PFSK-1 (cell line): ENCODE data around the gene MBD4.

Source experiments
- FOXP2 ChIP-seq: optimal IDR thresholded peaks from 2 replicates; pipeline ENCODE3; 2011; ENCODE audit warnings: borderline replicate concordance, control low read depth, inconsistent platforms; ENCODE audit not compliant: insufficient read depth; ENCODE audit errors: extremely low read length, extremely low read depth
- POLR2AphosphoS5 ChIP-seq: IDR thresholded peaks from 2 replicates; pipeline ENCODE4 v1.6.1; 2012; ENCODE audit warnings: low read depth, mild to moderate bottlenecking, control low read depth, low read length, moderate library complexity
- TAF1 ChIP-seq: IDR thresholded peaks from 2 replicates; pipeline ENCODE4 v1.6.1; 2012; ENCODE audit warnings: low read length, control low read depth, borderline replicate concordance; ENCODE audit not compliant: insufficient read depth
- TF ChIP-seq, protein P1 (sequence below), 2 experiments: IDR thresholded peaks; 2 replicates each; pipeline versions ENCODE4 v1.6.1 to v1.8.0; 2011 to 2012; ENCODE audit warnings: low read depth in 2 of 2, low read length in 2 of 2, control low read depth in 1 of 2, inconsistent platforms in 1 of 2, mild to moderate bottlenecking in 1 of 2, moderate library complexity in 1 of 2; ENCODE audit not compliant: insufficient read depth in 1 of 2

DNA sequence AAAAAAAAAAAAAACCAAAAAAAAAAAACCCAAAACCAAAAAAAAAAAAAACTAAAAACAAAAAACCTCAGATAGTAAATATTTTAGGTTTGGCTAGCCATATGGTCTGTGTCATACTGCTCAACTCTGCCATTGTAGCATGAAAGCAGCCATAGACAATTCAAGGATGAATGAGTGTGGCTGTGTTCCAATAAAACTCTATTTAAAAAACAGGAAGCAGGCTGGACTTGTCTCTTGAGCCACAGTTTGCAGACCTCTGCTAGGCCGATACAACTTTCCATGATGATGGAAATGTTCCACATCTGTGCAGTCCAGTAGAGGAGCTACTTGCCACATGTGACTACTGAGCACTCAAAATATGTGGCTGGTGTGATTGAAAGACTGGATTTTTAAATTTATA, 22.4 kb downstream of the MBD4 start:
- TF ChIP-seq, protein P1, sequence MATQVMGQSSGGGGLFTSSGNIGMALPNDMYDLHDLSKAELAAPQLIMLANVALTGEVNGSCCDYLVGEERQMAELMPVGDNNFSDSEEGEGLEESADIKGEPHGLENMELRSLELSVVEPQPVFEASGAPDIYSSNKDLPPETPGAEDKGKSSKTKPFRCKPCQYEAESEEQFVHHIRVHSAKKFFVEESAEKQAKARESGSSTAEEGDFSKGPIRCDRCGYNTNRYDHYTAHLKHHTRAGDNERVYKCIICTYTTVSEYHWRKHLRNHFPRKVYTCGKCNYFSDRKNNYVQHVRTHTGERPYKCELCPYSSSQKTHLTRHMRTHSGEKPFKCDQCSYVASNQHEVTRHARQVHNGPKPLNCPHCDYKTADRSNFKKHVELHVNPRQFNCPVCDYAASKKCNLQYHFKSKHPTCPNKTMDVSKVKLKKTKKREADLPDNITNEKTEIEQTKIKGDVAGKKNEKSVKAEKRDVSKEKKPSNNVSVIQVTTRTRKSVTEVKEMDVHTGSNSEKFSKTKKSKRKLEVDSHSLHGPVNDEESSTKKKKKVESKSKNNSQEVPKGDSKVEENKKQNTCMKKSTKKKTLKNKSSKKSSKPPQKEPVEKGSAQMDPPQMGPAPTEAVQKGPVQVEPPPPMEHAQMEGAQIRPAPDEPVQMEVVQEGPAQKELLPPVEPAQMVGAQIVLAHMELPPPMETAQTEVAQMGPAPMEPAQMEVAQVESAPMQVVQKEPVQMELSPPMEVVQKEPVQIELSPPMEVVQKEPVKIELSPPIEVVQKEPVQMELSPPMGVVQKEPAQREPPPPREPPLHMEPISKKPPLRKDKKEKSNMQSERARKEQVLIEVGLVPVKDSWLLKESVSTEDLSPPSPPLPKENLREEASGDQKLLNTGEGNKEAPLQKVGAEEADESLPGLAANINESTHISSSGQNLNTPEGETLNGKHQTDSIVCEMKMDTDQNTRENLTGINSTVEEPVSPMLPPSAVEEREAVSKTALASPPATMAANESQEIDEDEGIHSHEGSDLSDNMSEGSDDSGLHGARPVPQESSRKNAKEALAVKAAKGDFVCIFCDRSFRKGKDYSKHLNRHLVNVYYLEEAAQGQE (IDR thresholded peaks at IDR 0.05; ENCODE audit: insufficient read depth in 1 of 2, low read depth in 2 of 2, low read length in 2 of 2) = no peak
- TF ChIP-seq FOXP2 (no peak), TAF1 (no peak), POLR2AphosphoS5 (no peak)
